IPS DF 4.7 (cell line): ENCODE data around the gene ZNF625.
A peak's percentile ranks its signal among the peaks of the same experiment; 100 is the strongest.

Source experiments
- DNase-seq: peaks from one replicate; pipeline ENCODE4 v3.0.0-alpha.2; 2013; ENCODE audit warnings: low spot score; ENCODE audit errors: extremely low read depth

The ZNF625 gene

DNA sequence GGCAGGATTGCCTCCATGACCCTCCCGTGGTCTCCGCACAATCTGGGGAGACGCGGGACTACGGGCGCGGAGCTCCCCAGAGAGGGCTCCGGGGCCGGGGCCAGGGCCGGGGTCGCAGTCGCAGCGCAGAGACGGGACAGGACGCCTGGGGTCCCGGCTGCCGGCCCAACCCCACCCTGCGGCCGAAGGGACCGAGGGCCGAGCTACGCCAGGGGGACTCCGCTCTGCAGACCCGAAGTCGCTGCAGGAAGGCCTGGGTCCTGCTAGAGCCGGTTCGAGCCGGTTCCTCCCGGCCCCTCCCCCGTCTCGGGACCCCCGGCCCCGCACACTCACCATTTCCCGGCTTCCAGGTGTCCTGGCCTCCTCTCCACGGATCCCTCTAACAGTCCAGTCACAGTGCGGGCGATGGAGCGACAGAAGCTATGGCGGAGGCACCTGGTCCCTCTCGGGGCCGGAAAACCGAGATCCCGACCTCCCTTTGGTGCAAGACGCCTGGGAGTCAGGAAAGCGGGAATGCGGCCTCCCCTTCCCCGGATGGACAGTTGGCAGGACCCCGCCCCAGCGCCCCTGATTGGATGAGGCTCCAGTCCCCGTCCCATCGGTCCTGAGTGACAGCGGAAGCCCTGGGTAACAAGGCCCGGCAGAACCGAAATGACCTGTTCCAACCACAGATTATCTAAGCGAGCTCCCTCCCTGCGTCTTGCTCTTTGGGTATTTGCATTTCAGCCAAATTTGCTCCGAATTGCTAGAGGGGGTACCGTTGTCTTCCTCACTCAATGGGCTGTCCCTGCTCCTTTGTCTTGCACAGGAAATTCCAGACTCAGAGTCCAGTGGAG lies at the start of gene ZNF625:
Gene ZNF625 (minus strand): TSS at position 512 of the 836 bp plus-strand sequence. CDS start 176 bp downstream, at position 336.
- no peak for DNase-seq

DNA sequence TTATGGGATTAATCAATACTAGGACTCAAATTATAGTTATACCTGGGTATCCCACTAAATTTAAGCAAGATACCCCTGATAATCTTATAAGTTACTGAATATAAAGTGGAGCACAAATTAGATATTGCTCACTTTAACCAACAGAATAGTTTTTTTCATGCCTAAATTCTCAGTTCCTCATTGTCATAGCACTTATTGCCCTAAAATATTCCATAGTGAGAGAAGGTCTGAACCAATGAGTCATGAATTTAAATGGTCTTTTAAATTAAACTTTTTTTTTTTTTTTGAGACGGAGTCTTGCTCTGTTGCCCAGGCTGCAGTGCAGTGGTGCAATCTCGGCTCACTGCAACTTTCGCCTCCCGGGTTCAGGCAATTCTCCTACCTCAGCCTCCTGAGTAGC lies 48.8 kb upstream of the ZNF625 start:
- no peak for DNase-seq

DNA sequence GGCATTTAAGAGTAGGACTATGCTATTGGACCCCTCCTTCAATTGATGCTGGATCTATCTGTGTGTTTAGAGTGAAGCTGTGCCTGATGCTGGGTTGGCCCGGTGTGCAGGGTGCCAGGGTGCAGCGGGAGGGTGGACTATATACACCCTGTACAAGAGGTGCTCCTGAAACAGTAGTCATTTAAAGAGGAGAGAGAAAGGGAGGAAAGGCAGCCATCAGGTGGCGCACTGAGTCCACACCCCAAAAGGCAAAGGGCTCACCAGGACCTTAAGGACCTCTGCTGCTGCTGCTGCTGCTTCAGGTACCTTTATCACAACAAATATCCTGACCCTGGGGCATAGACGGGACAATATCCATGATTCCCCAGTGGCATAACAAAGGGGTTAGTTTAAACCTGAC lies 45.7 kb upstream of the ZNF625 start:
- peak; percentile 22 for DNase-seq

DNA sequence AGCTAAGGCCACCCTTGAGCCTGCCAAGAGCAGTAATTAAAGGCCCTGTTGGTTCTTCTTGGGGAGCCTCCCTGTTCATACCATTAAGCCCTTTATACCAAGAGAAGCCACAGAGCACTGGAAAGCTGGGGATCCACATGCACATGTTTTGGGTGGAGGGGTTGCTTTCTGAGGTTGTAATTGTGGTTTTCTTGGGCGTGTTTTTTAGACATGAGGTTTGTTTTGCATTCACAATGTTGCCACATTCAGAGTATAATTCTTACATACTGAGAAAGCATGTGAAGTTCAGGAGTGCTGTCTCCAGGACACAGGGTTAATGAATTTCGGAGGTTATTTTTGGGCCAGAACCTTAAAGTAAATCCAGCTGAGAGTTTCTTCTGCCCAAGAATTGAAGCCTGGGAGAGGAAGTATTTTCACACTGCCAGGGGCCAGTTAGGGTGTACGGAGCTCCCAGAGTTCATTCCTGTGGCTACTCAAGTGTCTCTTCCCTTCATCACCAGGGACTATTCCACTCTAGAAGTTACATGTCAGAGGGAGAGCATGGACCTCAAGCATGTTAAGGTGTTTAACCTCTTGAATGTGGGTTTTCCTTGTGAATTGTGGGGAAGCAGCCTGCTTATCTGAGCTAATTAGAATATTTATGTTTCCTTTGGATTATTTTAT lies 43.4 kb upstream of the ZNF625 start:
- DNase-seq, result no peak

DNA sequence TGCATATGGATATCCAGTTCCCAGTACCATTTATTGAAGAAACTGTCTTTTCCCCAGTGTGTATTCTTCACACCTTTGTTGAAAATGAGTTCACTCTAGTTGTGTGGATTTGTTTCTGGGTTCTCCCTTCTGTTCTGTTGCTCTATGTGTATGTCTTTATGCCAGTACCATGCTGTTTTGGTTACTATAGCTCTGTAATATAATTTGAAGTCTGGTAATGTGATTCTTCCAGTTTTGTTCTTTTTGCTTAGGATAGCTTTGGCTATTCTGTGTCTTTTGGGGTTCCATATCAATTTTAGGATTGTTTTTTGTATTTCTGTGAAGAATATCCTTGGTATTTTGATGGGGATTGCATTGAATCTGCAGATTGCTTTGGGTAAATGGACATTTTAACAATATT lies 41.6 kb upstream of the ZNF625 start:
- no peak for DNase-seq

DNA sequence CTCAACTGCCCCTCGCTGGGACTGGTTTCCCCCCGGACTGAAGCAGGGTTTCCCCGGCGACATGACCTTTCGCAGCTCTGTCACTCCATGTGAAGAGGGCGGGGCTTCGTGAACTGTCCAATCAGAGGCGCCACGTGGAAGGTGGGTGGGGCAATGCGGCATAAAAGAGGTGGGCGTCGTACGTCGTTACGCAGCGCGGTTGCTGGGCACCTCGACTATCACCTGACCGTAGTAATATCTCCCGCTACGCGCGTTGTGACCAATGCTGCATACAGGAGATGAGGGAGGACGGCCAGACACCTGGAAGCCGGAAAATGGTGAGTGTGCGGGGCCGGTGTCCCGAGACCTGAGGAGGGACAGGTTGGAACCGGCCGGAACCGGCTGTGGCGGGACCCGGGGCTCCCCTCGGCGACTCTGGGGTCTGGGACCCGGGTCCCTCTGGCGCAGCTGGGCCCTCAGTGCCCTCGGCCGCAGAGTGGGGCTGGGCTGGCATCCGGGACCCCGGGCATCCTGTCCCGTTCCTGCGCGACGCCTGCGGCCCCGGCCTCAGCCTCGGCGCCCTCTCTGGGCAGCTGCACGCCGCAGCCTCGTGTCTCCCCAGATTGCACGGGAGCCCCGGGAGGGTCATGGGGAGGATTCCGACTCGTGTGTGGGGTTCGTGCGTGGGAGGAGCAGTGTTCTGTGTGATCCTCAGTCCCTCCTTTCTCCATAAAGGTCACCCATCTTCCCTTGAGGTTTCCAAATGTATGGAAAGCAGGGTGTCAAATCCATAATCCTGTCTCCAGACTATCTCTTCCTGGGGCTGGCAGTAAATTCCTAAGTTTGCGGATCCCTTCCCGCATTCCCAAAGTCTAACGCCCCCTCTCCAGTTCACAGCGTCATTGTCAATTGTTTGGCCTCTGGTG lies 38.5 kb upstream of the ZNF625 start:
- peak; percentile 82 for DNase-seq

DNA sequence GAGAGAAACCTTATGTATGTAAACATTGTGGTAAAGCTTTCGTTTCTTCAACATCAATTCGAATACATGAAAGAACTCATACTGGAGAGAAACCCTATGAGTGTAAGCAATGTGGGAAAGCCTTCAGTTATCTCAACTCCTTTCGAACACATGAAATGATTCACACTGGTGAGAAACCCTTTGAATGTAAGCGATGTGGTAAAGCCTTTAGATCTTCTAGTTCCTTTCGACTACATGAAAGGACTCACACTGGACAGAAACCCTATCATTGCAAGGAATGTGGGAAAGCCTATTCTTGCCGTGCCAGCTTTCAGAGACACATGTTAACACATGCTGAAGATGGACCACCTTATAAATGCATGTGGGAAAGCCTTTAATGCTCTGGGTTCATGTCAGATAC lies 31.1 kb upstream of the ZNF625 start:
- DNase-seq, result no peak

DNA sequence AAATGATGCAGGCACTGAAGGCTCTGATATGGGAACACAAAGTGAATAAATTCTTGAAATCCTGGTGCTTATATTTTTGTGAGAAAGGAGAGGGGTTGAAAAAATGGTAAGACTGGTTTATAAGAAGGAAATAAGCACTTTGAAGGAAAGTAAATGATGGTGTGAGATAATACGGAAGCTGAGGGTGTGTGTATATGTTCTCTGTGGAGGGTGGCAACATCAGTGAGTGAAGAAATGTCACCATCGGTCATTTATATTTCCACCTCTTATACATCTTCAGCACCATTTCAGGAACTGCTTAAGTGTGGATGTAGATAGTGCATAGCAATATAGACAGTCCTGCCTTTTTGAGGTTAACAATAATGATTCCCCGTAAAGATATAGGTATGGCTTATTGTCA lies 23.8 kb upstream of the ZNF625 start:
- no peak for DNase-seq

DNA sequence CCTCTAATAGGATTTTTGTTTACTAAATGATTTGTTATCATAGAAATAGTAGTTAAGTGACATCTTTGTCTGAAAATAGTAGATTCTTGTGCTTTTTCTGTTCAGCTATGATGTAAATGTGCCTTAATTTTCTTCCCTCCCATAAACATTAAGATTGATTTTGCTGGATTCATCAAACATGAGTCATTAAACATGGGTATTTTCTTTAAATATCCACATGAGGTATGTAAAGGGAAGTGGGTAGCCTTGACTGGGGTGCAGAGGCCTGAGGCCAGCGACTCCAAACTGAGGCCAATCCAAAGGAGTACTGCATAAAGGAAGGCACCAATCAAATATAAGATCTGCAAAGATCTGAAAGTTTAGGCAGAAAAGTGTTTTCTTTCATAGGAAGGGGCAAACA lies 10.1 kb upstream of the ZNF625 start:
- DNase-seq, result no peak

DNA sequence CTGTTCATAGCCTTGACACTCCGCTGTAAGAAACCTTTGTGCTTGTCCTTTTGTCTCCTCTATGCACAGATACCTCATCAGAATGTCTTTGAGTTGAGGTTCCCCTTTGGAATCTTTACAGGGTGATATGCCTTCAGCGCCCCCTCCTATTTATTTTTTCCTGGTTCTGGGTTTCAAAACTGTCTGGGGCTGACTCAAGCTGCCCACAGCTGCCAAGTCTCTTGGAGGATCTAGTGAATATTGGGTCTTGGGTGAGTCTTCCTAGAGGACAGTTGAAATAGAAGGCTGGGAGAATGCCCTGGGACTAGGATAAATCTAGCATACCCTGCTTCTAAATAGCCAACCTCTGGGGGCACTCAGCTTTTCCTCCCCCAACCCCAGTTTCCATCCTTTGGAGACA lies 7.3 kb upstream of the ZNF625 start:
- DNase-seq, result no peak

DNA sequence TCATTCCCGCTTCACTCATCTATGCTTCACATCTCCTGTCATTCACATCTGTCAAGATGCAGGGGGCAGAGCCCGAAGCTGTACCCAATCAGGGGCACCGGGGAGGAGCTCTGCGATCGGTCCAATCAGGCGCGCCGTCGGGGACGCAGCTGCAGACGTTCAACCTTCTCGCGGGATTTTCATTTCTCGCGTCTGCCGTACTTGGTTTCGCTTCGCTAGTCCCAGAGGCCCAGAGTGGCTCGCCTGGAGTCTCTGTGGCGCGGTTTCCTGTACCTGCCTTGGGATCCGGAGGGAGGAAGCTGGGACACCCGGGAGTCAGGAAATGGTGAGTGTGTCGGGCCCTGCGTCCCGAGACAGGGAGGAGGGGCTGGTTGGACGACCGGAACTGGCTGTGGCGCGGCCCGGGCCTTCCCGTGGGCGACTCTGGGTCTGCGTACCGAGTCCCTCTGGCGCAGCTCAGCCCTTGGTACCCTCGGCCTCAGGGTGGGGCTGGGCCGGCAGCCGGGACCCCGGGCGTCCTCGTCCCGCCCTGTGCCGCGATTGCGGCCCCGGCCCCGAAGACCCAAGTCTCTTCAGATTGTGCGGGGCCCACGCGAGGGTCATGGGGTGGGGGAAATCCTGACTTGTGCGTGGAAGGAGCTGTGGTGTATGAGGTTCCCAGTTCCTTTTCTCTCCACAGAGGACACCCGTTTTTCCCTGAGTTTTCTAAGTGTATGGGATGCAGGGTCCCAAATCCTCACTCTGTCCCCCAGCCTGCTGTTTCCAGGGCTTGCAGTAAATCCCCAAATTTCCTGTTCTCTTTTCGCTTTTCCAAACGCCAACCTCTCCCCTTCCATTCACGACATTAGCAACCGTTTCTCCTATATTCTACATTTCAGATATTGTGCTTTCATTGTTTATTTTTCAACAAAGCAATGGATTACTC lies 6.6 kb upstream of the ZNF625 start, which contains the start of gene ZNF136:
Gene ZNF136 (plus strand): TSS at position 215 of the 925 bp plus-strand sequence. CDS start 108 bp downstream, at position 323.
- DNase-seq, result no peak

DNA sequence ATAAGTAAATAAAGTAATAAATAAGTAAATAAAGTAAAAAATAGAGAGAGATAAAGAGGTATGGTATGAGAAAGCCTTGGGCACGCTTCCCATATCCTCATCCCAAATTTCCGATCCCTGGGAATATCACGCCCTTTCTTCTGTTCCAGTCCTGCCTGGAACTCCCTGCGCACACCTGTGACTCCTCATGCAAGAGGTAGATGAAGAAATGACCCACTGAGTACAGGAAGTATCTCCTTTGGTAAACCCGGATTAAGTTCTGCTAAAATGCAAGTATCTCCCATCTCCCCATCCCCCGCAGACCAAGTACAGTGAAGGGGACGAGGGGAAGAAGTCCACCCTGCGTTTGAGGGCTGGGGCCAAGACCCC lies 6.0 kb upstream of the ZNF625 start:
- DNase-seq, result no peak

DNA sequence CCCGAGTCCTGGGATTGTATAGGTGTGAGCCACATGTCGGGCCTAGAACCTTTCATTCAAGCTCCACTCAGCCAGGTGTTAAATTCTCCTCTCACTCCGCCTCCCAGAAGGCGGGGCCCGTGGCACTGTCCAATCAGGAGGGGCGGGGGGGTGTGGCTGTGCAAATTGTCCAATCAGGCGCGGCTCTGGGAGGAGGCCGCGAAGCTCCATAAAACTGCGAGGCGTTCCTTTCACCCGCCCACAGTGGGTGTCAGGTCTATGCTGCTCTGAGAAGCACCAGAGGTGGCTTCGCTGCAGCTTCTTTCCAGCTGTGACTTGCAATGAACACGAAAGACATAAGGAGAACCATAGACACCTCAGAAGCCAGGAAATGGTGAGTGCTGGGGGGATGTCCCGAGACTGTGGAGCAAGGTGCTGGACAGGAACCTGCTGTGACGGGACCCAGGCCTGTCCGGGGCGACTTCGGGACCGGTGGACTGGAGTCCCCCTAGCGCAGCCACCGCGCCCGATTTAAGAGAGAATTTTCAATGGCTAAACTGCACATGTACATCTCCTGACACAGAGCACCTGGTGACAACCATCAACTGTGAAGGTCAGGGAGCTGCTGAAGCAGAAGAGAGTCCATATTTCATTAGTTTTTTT lies 3.4 kb upstream of the ZNF625 start:
- no peak for DNase-seq

DNA sequence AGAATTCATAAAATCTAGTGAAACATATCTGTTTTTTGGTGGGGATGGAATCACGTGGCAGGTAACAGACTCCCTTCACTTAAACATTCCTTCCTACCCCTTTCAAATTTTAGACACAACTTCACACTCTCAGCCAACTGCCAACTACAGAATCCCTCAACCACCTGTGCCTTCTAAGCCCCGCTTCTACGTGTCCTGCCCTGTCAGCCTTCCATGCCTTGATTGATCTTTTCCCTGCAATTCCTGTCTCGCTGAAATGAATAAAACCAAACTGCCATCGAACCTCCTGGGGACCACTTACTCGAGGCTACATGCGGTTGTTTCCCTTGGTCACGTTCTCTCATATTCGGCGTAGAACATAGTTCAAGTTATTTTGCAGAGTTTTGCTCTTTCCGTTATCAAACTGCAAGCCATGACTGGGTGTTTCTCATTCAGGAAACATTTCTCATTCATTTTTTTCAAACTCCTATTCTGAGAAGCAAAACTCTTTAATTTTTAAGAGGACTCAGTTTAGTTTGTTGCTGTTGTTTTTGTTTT lies 1.1 kb downstream of the ZNF625 start:
- no peak for DNase-seq

DNA sequence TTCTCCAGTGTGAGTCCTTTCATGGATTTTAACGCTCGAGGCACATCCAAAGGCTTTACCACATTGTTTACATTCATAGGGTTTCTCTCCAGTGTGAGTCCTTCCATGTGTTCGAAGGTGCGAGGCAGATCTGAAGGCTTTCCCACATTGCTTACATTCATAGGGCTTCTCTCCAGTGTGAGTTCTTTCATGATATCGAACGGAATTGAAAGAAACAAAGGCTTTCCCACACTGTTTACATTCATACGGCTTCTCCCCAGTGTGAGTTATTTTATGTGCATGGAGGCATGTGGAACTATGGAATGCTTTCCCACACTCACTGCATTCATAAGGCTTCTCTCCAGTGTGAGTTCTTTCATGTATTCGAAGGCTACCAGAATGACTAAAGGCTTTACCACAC lies 11.2 kb downstream of the ZNF625 start:
- no peak for DNase-seq

DNA sequence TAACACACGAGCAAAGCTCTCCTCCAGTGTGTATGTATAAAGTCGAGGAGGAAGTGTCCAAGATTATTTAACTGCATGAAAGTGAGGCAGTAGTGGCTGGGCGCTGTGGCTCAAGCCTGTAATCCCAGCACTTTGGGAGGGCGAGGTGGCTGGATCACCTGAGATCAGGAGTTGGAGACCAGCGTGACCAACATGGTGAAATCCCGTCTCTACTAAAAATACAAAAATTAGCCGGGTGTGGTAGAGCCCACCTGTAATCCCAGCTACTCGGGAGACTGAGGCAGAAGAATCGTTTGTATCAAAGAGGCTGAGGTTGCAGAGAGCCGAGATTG lies 15.2 kb downstream of the ZNF625 start:
- DNase-seq, result no peak

DNA sequence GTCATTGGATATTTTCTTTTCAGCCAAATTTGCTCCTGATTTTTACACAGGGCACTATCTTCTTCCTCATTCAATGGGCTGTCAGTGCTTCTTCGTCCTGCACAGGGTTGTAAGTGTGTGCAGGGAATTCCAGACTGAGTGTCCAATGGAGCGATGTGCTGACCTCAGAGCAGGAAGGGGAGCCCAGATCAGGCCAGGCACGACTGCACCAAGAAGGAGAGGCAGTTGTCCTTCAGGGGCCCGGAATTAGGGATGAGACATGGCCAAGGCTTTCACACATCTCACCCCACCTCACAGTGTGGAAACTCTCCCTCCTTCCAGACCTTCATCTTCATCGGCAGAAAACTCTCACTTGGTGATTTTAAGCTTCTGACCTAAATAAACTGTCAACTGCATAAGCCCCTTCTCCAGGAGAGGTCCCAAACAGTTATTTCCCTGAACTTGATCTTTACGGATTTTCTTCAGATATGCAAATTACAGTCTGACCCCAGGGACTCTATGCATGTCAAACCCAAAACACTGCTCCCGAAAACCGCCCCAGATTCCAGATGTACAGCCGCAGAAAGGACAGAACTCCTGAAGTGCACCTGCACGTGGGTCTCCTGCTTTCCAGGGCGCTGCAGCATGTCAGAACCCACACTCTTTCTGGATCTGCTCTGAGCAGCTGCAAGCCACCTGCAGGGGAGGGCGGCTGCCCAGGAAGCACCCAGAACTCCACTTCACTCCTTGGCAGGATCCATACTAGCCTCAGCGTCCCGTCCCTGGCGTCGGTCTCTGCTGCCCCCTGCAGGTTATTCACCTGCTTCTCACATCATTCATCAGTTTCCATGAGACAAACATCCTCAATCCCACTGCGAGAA lies 15.8 kb downstream of the ZNF625 start:
- DNase-seq, result no peak

DNA sequence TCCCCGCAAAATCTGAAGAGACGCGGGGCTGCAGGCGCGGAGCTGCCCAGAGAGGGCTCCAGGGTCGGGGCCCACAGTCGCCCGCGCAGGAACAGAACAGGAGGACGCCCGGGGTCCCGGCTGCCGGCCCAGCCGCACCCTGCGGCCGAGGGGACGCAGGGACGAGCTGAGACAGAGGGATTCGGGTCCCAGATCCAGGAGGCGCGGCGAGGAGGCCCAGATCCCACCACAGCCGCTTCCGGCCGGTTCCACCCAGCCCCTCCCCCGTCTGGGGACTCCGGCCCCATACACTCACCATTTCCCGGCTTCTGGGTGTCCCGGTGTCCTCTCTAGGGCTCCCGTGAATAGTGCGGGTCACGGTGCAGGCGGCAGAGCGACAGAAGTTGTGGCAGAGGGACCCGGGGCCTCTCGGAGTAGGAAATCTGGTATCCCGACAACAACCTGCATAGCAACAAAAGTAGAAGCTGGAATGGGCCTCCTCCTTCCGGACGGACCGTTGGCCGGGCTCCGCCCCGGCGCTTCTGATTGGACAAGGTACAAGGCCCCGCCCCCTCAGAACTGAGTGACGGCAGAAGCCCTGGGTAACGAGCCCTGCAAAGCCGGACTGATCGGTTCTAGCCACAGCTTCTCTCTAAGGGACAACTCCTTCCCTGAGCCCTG lies 16.5 kb downstream of the ZNF625 start, which contains the start of gene ZNF20:
Gene ZNF20 (minus strand): TSS at position 466 of the 660 bp plus-strand sequence. CDS start 168 bp downstream, at position 298.
- no peak for DNase-seq
